ENCODE data around the gene ARID3A. TPM values are rescaled to one million over a fixed set of nuclear protein-coding genes. Genes with fewer than 3 reads are reported as not detected.

The ARID3A gene
- total RNA-seq, 2 donors from 2014 or later = 8.1 to 11.8 TPM

- no peak overlapping the region for H3K4me3 Mint-ChIP-seq
- no peak overlapping the region for H3K27ac Mint-ChIP-seq
- H3K27me3 Mint-ChIP-seq = no peaks in the 10 kb centered on the region
Measured at GRCh38 chr19:934865-935479, 9.1 kb downstream of the ARID3A start.

GRCh38 chr19:936175-936546 lies 10.3 kb downstream of the ARID3A start:
- H3K27me3 Mint-ChIP-seq = no peaks in the 10 kb centered on the region
- H3K9me3 ChIP-seq (ENCODE audit: control insufficient read depth, low read length, poor library complexity, severe bottlenecking) = no peaks in the 10 kb centered on the region
- ATAC-seq (no peak), DNase-seq (no peak)
- H3K4me3 Mint-ChIP-seq = no peak overlapping the region
- no peak overlapping the region for H3K27ac Mint-ChIP-seq
- peaks cover 4% of the 10 kb centered on the region for H3K36me3 Mint-ChIP-seq (ENCODE audit: low read depth)
- peaks cover 30% of the 10 kb centered on the region for H3K4me1 Mint-ChIP-seq

More at GRCh38 chr19:934865-935479, 9.1 kb downstream of the ARID3A start:
- H3K36me3 Mint-ChIP-seq (ENCODE audit: low read depth) = peaks cover 4% of the 10 kb centered on the region
- H3K9me3 ChIP-seq (ENCODE audit: control insufficient read depth, low read length, poor library complexity, severe bottlenecking) = no peaks in the 10 kb centered on the region
- ATAC-seq (no peak), DNase-seq (no peak)
- H3K4me1 Mint-ChIP-seq = peaks cover 23% of the 10 kb centered on the region

GRCh38 chr19:937259-937694 lies 11.4 kb downstream of the ARID3A start:
- DNase-seq (no peak), ATAC-seq (peak; percentile 16)
- Mint-ChIP-seq H3K36me3 (ENCODE audit: low read depth) (peaks cover 4% of the 10 kb centered on the region), H3K4me1 (peaks cover 32% of the 10 kb centered on the region), H3K27ac (no peak overlapping the region), H3K4me3 (no peak overlapping the region), H3K27me3 (no peaks in the 10 kb centered on the region)
- no peaks in the 10 kb centered on the region for H3K9me3 ChIP-seq (ENCODE audit: control insufficient read depth, low read length, poor library complexity, severe bottlenecking)

- H3K4me3 Mint-ChIP-seq = no peak overlapping the region
- H3K36me3 Mint-ChIP-seq (ENCODE audit: low read depth) = peaks cover 2% of the 10 kb centered on the region
- no peaks in the 10 kb centered on the region for H3K27me3 Mint-ChIP-seq
- ATAC-seq (no peak), DNase-seq (no peak)
- H3K4me1 Mint-ChIP-seq = peaks cover 26% of the 10 kb centered on the region
- no peak overlapping the region for H3K27ac Mint-ChIP-seq
- no peaks in the 10 kb centered on the region for H3K9me3 ChIP-seq (ENCODE audit: control insufficient read depth, low read length, poor library complexity, severe bottlenecking)
Measured at GRCh38 chr19:938233-938923, 12.5 kb downstream of the ARID3A start.

- peaks cover 23% of the 10 kb centered on the region for H3K4me1 Mint-ChIP-seq
- H3K4me3 Mint-ChIP-seq = peak overlapping the region; percentile 43
- no peak for DNase-seq
- H3K36me3 Mint-ChIP-seq (ENCODE audit: low read depth) = peaks cover 2% of the 10 kb centered on the region
- no peaks in the 10 kb centered on the region for H3K27me3 Mint-ChIP-seq
- ATAC-seq = no peak
- H3K9me3 ChIP-seq (ENCODE audit: control insufficient read depth, low read length, poor library complexity, severe bottlenecking) = no peaks in the 10 kb centered on the region
- peak overlapping the region; percentile 84 for H3K27ac Mint-ChIP-seq
Measured at GRCh38 chr19:939439-939838, 13.6 kb downstream of the ARID3A start.

- DNase-seq (no peak), ATAC-seq (no peak)
- H3K9me3 ChIP-seq (ENCODE audit: control insufficient read depth, low read length, poor library complexity, severe bottlenecking) = no peaks in the 10 kb centered on the region
- peaks cover 23% of the 10 kb centered on the region for H3K4me1 Mint-ChIP-seq
- peaks cover 2% of the 10 kb centered on the region for H3K36me3 Mint-ChIP-seq (ENCODE audit: low read depth)
- H3K27me3 Mint-ChIP-seq = no peaks in the 10 kb centered on the region
- H3K4me3 Mint-ChIP-seq = peak overlapping the region; percentile 88
- H3K27ac Mint-ChIP-seq = peak overlapping the region; percentile 84
Measured at GRCh38 chr19:939922-940321, 14.1 kb downstream of the ARID3A start.

- no peak overlapping the region for H3K27ac Mint-ChIP-seq
- peak; percentile 64 to 78 (median 73) for DNase-seq
- H3K4me1 Mint-ChIP-seq = peaks cover 23% of the 10 kb centered on the region
- ATAC-seq = peak; percentile 80
- H3K4me3 Mint-ChIP-seq = peak overlapping the region; percentile 88
- H3K36me3 Mint-ChIP-seq (ENCODE audit: low read depth) = peaks cover 2% of the 10 kb centered on the region
- H3K9me3 ChIP-seq (ENCODE audit: control insufficient read depth, low read length, poor library complexity, severe bottlenecking) = no peaks in the 10 kb centered on the region
- H3K27me3 Mint-ChIP-seq = no peaks in the 10 kb centered on the region
Measured at GRCh38 chr19:940591-941291, 14.9 kb downstream of the ARID3A start.

- Mint-ChIP-seq H3K4me3 (peak overlapping the region; percentile 82), H3K4me1 (peaks cover 23% of the 10 kb centered on the region), H3K36me3 (ENCODE audit: low read depth) (peaks cover 2% of the 10 kb centered on the region), H3K27me3 (no peaks in the 10 kb centered on the region), H3K27ac (peak overlapping the region; percentile 60)
- ATAC-seq (peak; percentile 5), DNase-seq (no peak)
- no peaks in the 10 kb centered on the region for H3K9me3 ChIP-seq (ENCODE audit: control insufficient read depth, low read length, poor library complexity, severe bottlenecking)
Measured at GRCh38 chr19:941292-942132, 15.7 kb downstream of the ARID3A start.

- no peaks in the 10 kb centered on the region for H3K27me3 Mint-ChIP-seq
- DNase-seq (no peak), ATAC-seq (no peak)
- peaks cover 20% of the 10 kb centered on the region for H3K4me1 Mint-ChIP-seq
- no peak overlapping the region for H3K4me3 Mint-ChIP-seq
- H3K27ac Mint-ChIP-seq = peak overlapping the region; percentile 60
- H3K36me3 Mint-ChIP-seq (ENCODE audit: low read depth) = peaks cover 2% of the 10 kb centered on the region
- no peaks in the 10 kb centered on the region for H3K9me3 ChIP-seq (ENCODE audit: control insufficient read depth, low read length, poor library complexity, severe bottlenecking)
Measured at GRCh38 chr19:942133-942645, 16.4 kb downstream of the ARID3A start.

- Mint-ChIP-seq H3K36me3 (ENCODE audit: low read depth) (no peaks in the 10 kb centered on the region), H3K4me1 (peaks cover 17% of the 10 kb centered on the region), H3K27ac (no peak overlapping the region), H3K4me3 (no peak overlapping the region), H3K27me3 (no peaks in the 10 kb centered on the region)
- H3K9me3 ChIP-seq (ENCODE audit: control insufficient read depth, low read length, poor library complexity, severe bottlenecking) = no peaks in the 10 kb centered on the region
- ATAC-seq (no peak), DNase-seq (no peak)
Measured at GRCh38 chr19:943551-944170, 17.8 kb downstream of the ARID3A start.

- no peaks in the 10 kb centered on the region for H3K36me3 Mint-ChIP-seq (ENCODE audit: low read depth)
- no peak for ATAC-seq
- no peaks in the 10 kb centered on the region for H3K9me3 ChIP-seq (ENCODE audit: control insufficient read depth, low read length, poor library complexity, severe bottlenecking)
- H3K4me3 Mint-ChIP-seq = no peak overlapping the region
- no peaks in the 10 kb centered on the region for H3K27me3 Mint-ChIP-seq
- H3K27ac Mint-ChIP-seq = no peak overlapping the region
- peaks cover 17% of the 10 kb centered on the region for H3K4me1 Mint-ChIP-seq
- DNase-seq = no peak
Measured at GRCh38 chr19:944171-944567, 18.3 kb downstream of the ARID3A start.

GRCh38 chr19:944663-945241 lies 18.9 kb downstream of the ARID3A start:
- ATAC-seq (no peak), DNase-seq (no peak)
- H3K4me1 Mint-ChIP-seq = peaks cover 15% of the 10 kb centered on the region
- no peak overlapping the region for H3K27ac Mint-ChIP-seq
- H3K4me3 Mint-ChIP-seq = no peak overlapping the region
- no peaks in the 10 kb centered on the region for H3K27me3 Mint-ChIP-seq
- no peaks in the 10 kb centered on the region for H3K9me3 ChIP-seq (ENCODE audit: control insufficient read depth, low read length, poor library complexity, severe bottlenecking)
- H3K36me3 Mint-ChIP-seq (ENCODE audit: low read depth) = no peaks in the 10 kb centered on the region
